Measurements from ENCODE around the gene DMD. TPM values are rescaled to one million over a fixed set of nuclear protein-coding genes. Genes with fewer than 3 reads are reported as not detected.

The DMD gene
- total RNA-seq, 1 experiment from 2014 or later = 2.2 TPM

- Histone ChIP-seq H3K27me3 (ENCODE audit: control insufficient read depth, insufficient read depth, low read length) (no peaks in the 10 kb centered on the region), H3K27ac (ENCODE audit: low read length) (no peak overlapping the region), H3K4me1 (ENCODE audit: control insufficient read depth, insufficient read depth, low read length) (no peaks in the 10 kb centered on the region), H3K9me3 (ENCODE audit: control insufficient read depth, insufficient read depth, low read depth, low read length) (no peaks in the 10 kb centered on the region), H3K36me3 (ENCODE audit: control insufficient read depth, insufficient read depth, low read length) (no peaks in the 10 kb centered on the region), H3K4me3 (ENCODE audit: low read depth in 2 of 2, low read length in 2 of 2) (no peak overlapping the region)
- ChIA-PET CTCF (no interaction called here), POLR2A (no interaction called here)
- no peak for ATAC-seq
- in situ Hi-C loops (cut with HindIII; ENCODE audit: low pct_unique_long_range_greater_than_20kb, low sequenced_read_pairs) = no loop called here
- TF ChIP-seq SIN3A (IDR thresholded peaks at IDR 0.05; ENCODE audit: borderline replicate concordance, insufficient read depth, low read depth, low read length) (no peak), CTCF (IDR thresholded peaks at IDR 0.05) (no peak), TCF7L2 (IDR thresholded peaks at IDR 0.05; ENCODE audit: low read depth, low read length) (no peak), REST (IDR thresholded peaks at IDR 0.05; ENCODE audit: insufficient read depth in 1 of 2, low read depth in 2 of 2, low read length in 1 of 2) (no peak), POLR2AphosphoS5 (IDR thresholded peaks at IDR 0.05; ENCODE audit: low read depth, low read length) (no peak)
- no peak for DNase-seq (ENCODE audit: low read depth, low spot score)
- BruUV-seq (replicated peaks) = no TSS peak
- intact Hi-C loops (cut with micrococcal nuclease; ENCODE audit: unreplicated experiment) = no loop called here
These were observed 1703.0 kb downstream of the DMD start for GRCh38 chrX:31508338-31508737.

GRCh38 chrX:31506928-31507327, 1704.4 kb downstream of the DMD start:
- no peak overlapping the region for H3K27ac ChIP-seq (ENCODE audit: low read length)
- POLR2A ChIA-PET = no interaction called here

More at GRCh38 chrX:31506928-31507327, 1704.4 kb downstream of the DMD start:
- Histone ChIP-seq H3K36me3 (ENCODE audit: control insufficient read depth, insufficient read depth, low read length) (no peaks in the 10 kb centered on the region), H3K4me3 (ENCODE audit: low read depth in 2 of 2, low read length in 2 of 2) (no peak overlapping the region), H3K27me3 (ENCODE audit: control insufficient read depth, insufficient read depth, low read length) (no peaks in the 10 kb centered on the region), H3K9me3 (ENCODE audit: control insufficient read depth, insufficient read depth, low read depth, low read length) (no peaks in the 10 kb centered on the region), H3K4me1 (ENCODE audit: control insufficient read depth, insufficient read depth, low read length) (no peaks in the 10 kb centered on the region)
- CTCF ChIA-PET = no interaction called here
- in situ Hi-C loops (cut with HindIII; ENCODE audit: low pct_unique_long_range_greater_than_20kb, low sequenced_read_pairs) (no loop called here), intact Hi-C loops (cut with micrococcal nuclease; ENCODE audit: unreplicated experiment) (no loop called here)
- TF ChIP-seq SIN3A (IDR thresholded peaks at IDR 0.05; ENCODE audit: borderline replicate concordance, insufficient read depth, low read depth, low read length) (no peak), TCF7L2 (IDR thresholded peaks at IDR 0.05; ENCODE audit: low read depth, low read length) (no peak), POLR2AphosphoS5 (IDR thresholded peaks at IDR 0.05; ENCODE audit: low read depth, low read length) (no peak), CTCF (IDR thresholded peaks at IDR 0.05) (no peak), REST (IDR thresholded peaks at IDR 0.05; ENCODE audit: insufficient read depth in 1 of 2, low read depth in 2 of 2, low read length in 1 of 2) (no peak)
- DNase-seq (ENCODE audit: low read depth, low spot score) (no peak), ATAC-seq (no peak)
- no TSS peak for BruUV-seq (replicated peaks)

All from Panc1 (cell line).